Left colon (tissue), 2 donors: Measurements from ENCODE around the gene AGBL4. TPM values are rescaled to one million over a fixed set of nuclear protein-coding genes. Genes with fewer than 3 reads are reported as not detected.

Experiments
- ATAC-seq: fragments of 200-7000 bp; cut with Tn5 transposase; one replicate; pipeline ENCODE4 v1.9.1; 2020; ENCODE audit warnings: mild to moderate bottlenecking, moderate library complexity
- DNase-seq, 2 donors: peaks; one replicate each; pipeline ENCODE4 v3.0.0-alpha.2; 2020
- intact Hi-C, 2 donors: fragments of 100-400 bp; cut with DNase I in 1 of 2; cut with micrococcal nuclease in 1 of 2; formaldehyde crosslinking; loops; one replicate each; pipeline versions ENCODE4 v1.11.2 to v1.14.0; 2022; cut with DNase I, micrococcal nuclease
- total RNA-seq, 2 donors: library from RNA; stranded (reverse); fragmentation: NEBNext Ultra II Directional; extraction: Animal tissue kit (Norgen Biotek cat#: 25700); gene quantifications; one replicate each; pipeline ENCODE4 v1.2.1, GENCODE V29; 2021
- donor health status: DM: no; HTN: no; CAD: no.
- donor health status: DM: yes; HTN: yes; CAD: no.

Gene AGBL4
- total RNA-seq, 2 donors from 2014 or later = 0.47 TPM; not detected in 1

GRCh38 chr1:48996311-48996710 is 1027.4 kb downstream of the AGBL4 start:
- DNase-seq = no peak
- no peak for ATAC-seq
- intact Hi-C loops = no loop called here

GRCh38 chr1:48988633-48989197 is 1035.0 kb downstream of the AGBL4 start:
- ATAC-seq (no peak), DNase-seq (no peak)
- intact Hi-C loops = no loop called here

- DNase-seq (no peak), ATAC-seq (no peak)
- intact Hi-C loops = no loop called here
These were observed 1043.8 kb downstream of the AGBL4 start for GRCh38 chr1:48979940-48980339.

GRCh38 chr1:48978413-48978812 is 1045.3 kb downstream of the AGBL4 start:
- ATAC-seq (no peak), DNase-seq (no peak)
- intact Hi-C loops = no loop called here

GRCh38 chr1:48977273-48977672 is 1046.5 kb downstream of the AGBL4 start:
- ATAC-seq = no peak
- intact Hi-C loops = no loop called here

GRCh38 chr1:48969971-48970370 is 1053.8 kb downstream of the AGBL4 start:
- intact Hi-C loops = no loop called here
- DNase-seq = no peak
- ATAC-seq = no peak

More at GRCh38 chr1:48977273-48977672, 1046.5 kb downstream of the AGBL4 start:
- no peak for DNase-seq

- ATAC-seq = no peak
- DNase-seq = no peak
- intact Hi-C loops = no loop called here
These were observed 1056.4 kb downstream of the AGBL4 start for GRCh38 chr1:48967318-48967717.

- intact Hi-C loops = no loop called here
- ATAC-seq (no peak), DNase-seq (no peak)
These were observed 1057.2 kb downstream of the AGBL4 start for GRCh38 chr1:48966583-48966982.

- no peak for DNase-seq
- no peak for ATAC-seq
- intact Hi-C loops = no loop called here
These were observed 1063.4 kb downstream of the AGBL4 start for GRCh38 chr1:48960320-48960719.

GRCh38 chr1:48955774-48956173 is 1068.0 kb downstream of the AGBL4 start:
- intact Hi-C loops = no loop called here
- DNase-seq (no peak), ATAC-seq (no peak)

GRCh38 chr1:48953617-48954016 is 1070.1 kb downstream of the AGBL4 start:
- DNase-seq (no peak), ATAC-seq (no peak)
- intact Hi-C loops = no loop called here

- ATAC-seq = no peak
- no peak for DNase-seq
- intact Hi-C loops = no loop called here
These were observed 1075.2 kb downstream of the AGBL4 start for GRCh38 chr1:48948562-48948961.

GRCh38 chr1:48947761-48948537 is 1075.8 kb downstream of the AGBL4 start:
- no peak for DNase-seq
- intact Hi-C loops = no loop called here
- no peak for ATAC-seq

GRCh38 chr1:48946070-48946469 is 1077.7 kb downstream of the AGBL4 start:
- intact Hi-C loops = no loop called here
- no peak for ATAC-seq
- no peak for DNase-seq

GRCh38 chr1:48944811-48945210 is 1078.9 kb downstream of the AGBL4 start:
- intact Hi-C loops = no loop called here
- no peak for ATAC-seq
- DNase-seq = no peak

GRCh38 chr1:48943826-48944225 is 1079.9 kb downstream of the AGBL4 start:
- intact Hi-C loops = no loop called here
- no peak for DNase-seq
- ATAC-seq = no peak

GRCh38 chr1:48943393-48943792 is 1080.4 kb downstream of the AGBL4 start:
- ATAC-seq = no peak
- intact Hi-C loops = no loop called here
- DNase-seq = no peak

- intact Hi-C loops = no loop called here
- DNase-seq (no peak), ATAC-seq (no peak)
These were observed 1082.6 kb downstream of the AGBL4 start for GRCh38 chr1:48940962-48941732.

GRCh38 chr1:48940354-48940753 is 1083.4 kb downstream of the AGBL4 start:
- intact Hi-C loops = no loop called here
- no peak for ATAC-seq
- DNase-seq = no peak

- intact Hi-C loops = no loop called here
- ATAC-seq (no peak), DNase-seq (no peak)
These were observed 1083.9 kb downstream of the AGBL4 start for GRCh38 chr1:48939828-48940227.
